MM.1S (cell line): ENCODE measurements around the gene ALOX15.
"Not testable (repeated sequence)": the region's sequence is repeated elsewhere in the genome, so short reads cannot be mapped to it uniquely, and the experiment has no call there.

Source experiments
- DNase-seq: peaks from one replicate; pipeline ENCODE4 v3.0.0-alpha.2; 2015
- H2AFZ ChIP-seq: fragments of 300-600 bp; sonication (generic); 2 replicates; pipeline ENCODE4 v1.6.0; 2016; ENCODE audit warnings: antibody characterized with exemption, low read length
- H3F3A ChIP-seq: fragments of 300-600 bp; sonication (generic); 2 replicates; pipeline ENCODE4 v1.6.1; 2016; ENCODE audit warnings: mild to moderate bottlenecking, antibody characterized with exemption, low read length, moderate library complexity, mixed read lengths; ENCODE audit not compliant: insufficient read depth
- H3K27ac ChIP-seq: fragments of 300-600 bp; sonication (generic); 2 replicates; pipeline ENCODE4 v1.5.1; 2016; ENCODE audit warnings: mild to moderate bottlenecking, low read length
- H3K27me3 ChIP-seq: fragments of 300-600 bp; sonication (generic); replicated peaks from 2 replicates; pipeline ENCODE4 v1.6.0; 2016; ENCODE audit warnings: low read length; ENCODE audit not compliant: insufficient read depth
- H3K36me3 ChIP-seq: fragments of 300-600 bp; sonication (generic); replicated peaks from 2 replicates; pipeline ENCODE4 v1.6.1; 2016; ENCODE audit warnings: mild to moderate bottlenecking, low read length, mixed read lengths; ENCODE audit not compliant: insufficient read depth
- H3K4me1 ChIP-seq: fragments of 300-600 bp; sonication (generic); 2 replicates; pipeline ENCODE4 v1.6.1; 2016; ENCODE audit warnings: low read length, mixed read lengths
- H3K4me2 ChIP-seq: fragments of 300-600 bp; sonication (generic); 2 replicates; pipeline ENCODE4 v1.6.0; 2016; ENCODE audit warnings: low read depth, low read length
- H3K4me3 ChIP-seq: fragments of 300-600 bp; sonication (generic); 2 replicates; pipeline ENCODE4 v1.5.1; 2016; ENCODE audit warnings: low read length, mixed read lengths
- H3K79me2 ChIP-seq: fragments of 300-600 bp; sonication (generic); 2 replicates; pipeline ENCODE4 v1.6.1; 2016; ENCODE audit warnings: mixed run types, low read length, mixed read lengths
- H3K9ac ChIP-seq: fragments of 300-600 bp; sonication (generic); 2 replicates; pipeline ENCODE4 v1.6.1; 2016; ENCODE audit warnings: low read length, mixed read lengths
- H3K9me2 ChIP-seq: fragments of 300-600 bp; sonication (generic); replicated peaks from 2 replicates; pipeline ENCODE4 v1.6.1; 2016; ENCODE audit warnings: mild to moderate bottlenecking, low read length, mixed read lengths; ENCODE audit not compliant: insufficient read depth
- H3K9me3 ChIP-seq: fragments of 300-600 bp; sonication (generic); replicated peaks from 2 replicates; pipeline ENCODE4 v1.6.1; 2016; ENCODE audit warnings: mild to moderate bottlenecking, low read length, mixed read lengths; ENCODE audit not compliant: insufficient read depth
- H4K20me1 ChIP-seq: fragments of 300-600 bp; sonication (generic); 2 replicates; pipeline ENCODE4 v1.6.1; 2016; ENCODE audit warnings: mild to moderate bottlenecking, low read length, moderate library complexity, mixed read lengths; ENCODE audit not compliant: insufficient read depth
- EZH2 ChIP-seq: fragments of 300-600 bp; sonication (generic); optimal IDR thresholded peaks from 2 replicates; pipeline ENCODE3; 2017; ENCODE audit warnings: low read depth, mild to moderate bottlenecking, antibody characterized with exemption, low read length, mixed read lengths
- EZH2phosphoT487 ChIP-seq: fragments of 300-600 bp; sonication (generic); IDR thresholded peaks from 2 replicates; pipeline ENCODE4 v1.6.1; 2018; ENCODE audit warnings: antibody characterized with exemption, low read length
- TF ChIP-seq, protein P1 (sequence below): fragments of 300-600 bp; sonication (generic); IDR thresholded peaks from 2 replicates; pipeline ENCODE4 v1.5.1; 2016; ENCODE audit warnings: antibody characterized with exemption, low read length, mixed read lengths

Gene ALOX15

GRCh38 chr17:4590981-4591453 is 50.5 kb downstream of the ALOX15 start:
- Histone ChIP-seq H4K20me1 (no peaks in the 10 kb centered on the region), H3K79me2 (no peaks in the 10 kb centered on the region), H3K4me3 (no peak overlapping the region), H3K36me3 (no peaks in the 10 kb centered on the region), H3K9ac (no peak overlapping the region), H3K27me3 (peaks cover 86% of the 10 kb centered on the region), H3F3A (no peaks in the 10 kb centered on the region), H3K4me2 (no peak overlapping the region), H3K4me1 (no peaks in the 10 kb centered on the region), H3K9me3 (no peaks in the 10 kb centered on the region), H2AFZ (no peak overlapping the region), H3K9me2 (no peaks in the 10 kb centered on the region), H3K27ac (no peak overlapping the region)
- no peak for TF ChIP-seq EZH2phosphoT487
- no peak for TF ChIP-seq EZH2
- TF ChIP-seq, protein P1, sequence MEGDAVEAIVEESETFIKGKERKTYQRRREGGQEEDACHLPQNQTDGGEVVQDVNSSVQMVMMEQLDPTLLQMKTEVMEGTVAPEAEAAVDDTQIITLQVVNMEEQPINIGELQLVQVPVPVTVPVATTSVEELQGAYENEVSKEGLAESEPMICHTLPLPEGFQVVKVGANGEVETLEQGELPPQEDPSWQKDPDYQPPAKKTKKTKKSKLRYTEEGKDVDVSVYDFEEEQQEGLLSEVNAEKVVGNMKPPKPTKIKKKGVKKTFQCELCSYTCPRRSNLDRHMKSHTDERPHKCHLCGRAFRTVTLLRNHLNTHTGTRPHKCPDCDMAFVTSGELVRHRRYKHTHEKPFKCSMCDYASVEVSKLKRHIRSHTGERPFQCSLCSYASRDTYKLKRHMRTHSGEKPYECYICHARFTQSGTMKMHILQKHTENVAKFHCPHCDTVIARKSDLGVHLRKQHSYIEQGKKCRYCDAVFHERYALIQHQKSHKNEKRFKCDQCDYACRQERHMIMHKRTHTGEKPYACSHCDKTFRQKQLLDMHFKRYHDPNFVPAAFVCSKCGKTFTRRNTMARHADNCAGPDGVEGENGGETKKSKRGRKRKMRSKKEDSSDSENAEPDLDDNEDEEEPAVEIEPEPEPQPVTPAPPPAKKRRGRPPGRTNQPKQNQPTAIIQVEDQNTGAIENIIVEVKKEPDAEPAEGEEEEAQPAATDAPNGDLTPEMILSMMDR, result no peak
- no peak for DNase-seq

DNA sequence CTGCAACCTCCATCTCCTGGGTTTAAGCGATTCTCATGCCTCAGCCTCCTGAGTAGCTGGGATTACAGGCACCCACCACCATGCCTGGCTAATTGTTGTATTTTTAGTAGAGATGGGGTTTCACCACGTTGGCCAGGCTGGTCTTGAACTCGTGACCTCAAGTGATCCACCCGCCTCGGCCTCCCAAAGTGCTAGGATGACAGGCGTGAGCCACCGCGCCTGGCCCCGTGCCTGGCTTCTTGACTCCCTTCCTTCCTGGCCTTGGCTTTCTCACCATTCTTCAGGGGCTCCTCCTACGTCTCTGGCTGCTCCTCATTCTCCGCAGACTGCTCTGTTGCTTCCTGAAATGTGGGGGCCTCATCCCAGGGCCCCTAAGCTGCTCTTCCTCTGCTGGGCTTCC is 51.4 kb downstream of the ALOX15 start:
- not testable (repeated sequence) for H3K4me3 ChIP-seq, H3K9me2 ChIP-seq, H3K79me2 ChIP-seq

GRCh38 chr17:4588898-4589625 is 52.4 kb downstream of the ALOX15 start:
- H3K36me3 ChIP-seq, result no peaks in the 10 kb centered on the region
- no peak for DNase-seq
- H3K9ac ChIP-seq, result no peak overlapping the region
- H3K4me2 ChIP-seq, result no peak overlapping the region
- H3K4me3 ChIP-seq, result no peak overlapping the region
- no peaks in the 10 kb centered on the region for H3K9me2 ChIP-seq
- H3K27ac ChIP-seq, result no peak overlapping the region
- H3K79me2 ChIP-seq, result no peaks in the 10 kb centered on the region
- TF ChIP-seq EZH2phosphoT487, result no peak
- TF ChIP-seq, protein P1, result no peak
- TF ChIP-seq EZH2, result no peak
- H3F3A ChIP-seq, result no peaks in the 10 kb centered on the region
- H3K27me3 ChIP-seq, result peaks cover 89% of the 10 kb centered on the region
- no peak overlapping the region for H2AFZ ChIP-seq
- no peaks in the 10 kb centered on the region for H3K4me1 ChIP-seq
- no peaks in the 10 kb centered on the region for H3K9me3 ChIP-seq
- H4K20me1 ChIP-seq, result no peaks in the 10 kb centered on the region

More for the DNA sequence above, 51.4 kb downstream of the ALOX15 start:
- not testable (repeated sequence) for H3K27ac ChIP-seq, H4K20me1 ChIP-seq, H3K4me1 ChIP-seq, H3F3A ChIP-seq, H2AFZ ChIP-seq, DNase-seq, H3K4me2 ChIP-seq, H3K9me3 ChIP-seq, H3K9ac ChIP-seq, H3K36me3 ChIP-seq
- H3K27me3 ChIP-seq, result peaks cover 91% of the 10 kb centered on the region

DNA sequence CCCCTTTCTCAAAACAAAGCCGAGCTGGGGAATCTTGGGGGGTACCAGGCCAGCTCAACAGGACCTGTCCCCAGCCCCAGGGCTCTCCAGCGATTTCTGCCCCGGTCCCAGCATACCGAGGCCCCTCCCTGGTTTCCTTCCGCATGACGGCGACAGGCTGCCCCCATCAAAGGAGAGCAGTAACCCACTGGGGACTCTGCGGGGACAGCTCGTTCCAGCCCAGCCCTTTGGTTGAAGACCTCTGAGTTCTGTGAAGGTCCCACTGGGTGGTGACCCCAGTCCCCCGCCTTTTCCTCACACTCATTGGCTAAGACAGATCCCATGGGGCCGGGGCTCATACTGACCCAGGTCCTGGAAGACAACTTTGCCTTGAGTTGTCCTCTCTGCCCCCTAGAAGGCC is 53.1 kb downstream of the ALOX15 start:
- H3K79me2 ChIP-seq, result no peaks in the 10 kb centered on the region
- H3K36me3 ChIP-seq, result no peaks in the 10 kb centered on the region
- H3K9me3 ChIP-seq, result no peaks in the 10 kb centered on the region
- no peak overlapping the region for H3K27ac ChIP-seq
- H3F3A ChIP-seq, result no peaks in the 10 kb centered on the region
- no peaks in the 10 kb centered on the region for H3K4me1 ChIP-seq
- no peak for DNase-seq
- no peaks in the 10 kb centered on the region for H3K9me2 ChIP-seq
- peaks cover 91% of the 10 kb centered on the region for H3K27me3 ChIP-seq
- no peak overlapping the region for H2AFZ ChIP-seq
- H3K9ac ChIP-seq, result no peak overlapping the region
- H4K20me1 ChIP-seq, result no peaks in the 10 kb centered on the region
- no peak overlapping the region for H3K4me2 ChIP-seq
- H3K4me3 ChIP-seq, result no peak overlapping the region
- TF ChIP-seq EZH2 (no peak), EZH2phosphoT487 (no peak)
- TF ChIP-seq, protein P1, result no peak
